Fibroblast of peridontal ligament (primary cell): ENCODE results near the gene KRTAP4-2.
"Not testable (repeated sequence)": the region's sequence is repeated elsewhere in the genome, so short reads cannot be mapped to it uniquely, and the experiment has no call there.

Source experiments
- DNase-seq: peaks from one replicate; pipeline ENCODE4 v3.0.0-alpha.2; 2010; ENCODE audit errors: extremely low read depth

Gene KRTAP4-2

GRCh38 chr17:41177727-41178271, at the start of gene KRTAP4-2:
KRTAP4-2 (minus strand) TSS chr17:41178221; CDS start chr17:41178164, 57 bp downstream.
- no peak for DNase-seq

GRCh38 chr17:41226598-41227095, 48.6 kb upstream of the KRTAP4-2 start, which contains the start of gene KRTAP9-2:
KRTAP9-2 (plus strand) TSS chr17:41226648; CDS start chr17:41226655, 7 bp downstream.
- not testable (repeated sequence) for DNase-seq

- no peak for DNase-seq
Observed at GRCh38 chr17:41226051-41226450, 48.0 kb upstream of the KRTAP4-2 start.

- peak; percentile 58 for DNase-seq
Observed at GRCh38 chr17:41223821-41224220, 45.8 kb upstream of the KRTAP4-2 start.

GRCh38 chr17:41215681-41216080, 37.7 kb upstream of the KRTAP4-2 start:
- no peak for DNase-seq

- no peak for DNase-seq
Observed at GRCh38 chr17:41212524-41213169, 34.6 kb upstream of the KRTAP4-2 start.

- peak; percentile 46 for DNase-seq
Observed at GRCh38 chr17:41211845-41212466, 33.9 kb upstream of the KRTAP4-2 start.

- DNase-seq: no peak
Observed at GRCh38 chr17:41199421-41200078, 21.5 kb upstream of the KRTAP4-2 start.

GRCh38 chr17:41196068-41196467, 18.0 kb upstream of the KRTAP4-2 start:
- DNase-seq: no peak

GRCh38 chr17:41190328-41190727, 12.3 kb upstream of the KRTAP4-2 start:
- DNase-seq: no peak

- not testable (repeated sequence) for DNase-seq
Observed at GRCh38 chr17:41189837-41190318, 11.9 kb upstream of the KRTAP4-2 start, which contains the start of gene KRTAP9-1. KRTAP9-1 (plus strand) TSS chr17:41189887; CDS start chr17:41189887, 0 bp downstream.

GRCh38 chr17:41186872-41187271, 8.9 kb upstream of the KRTAP4-2 start:
- DNase-seq: no peak

- DNase-seq: no peak
Observed at GRCh38 chr17:41185001-41185400, 7.0 kb upstream of the KRTAP4-2 start.

- no peak for DNase-seq
Observed at GRCh38 chr17:41184480-41184961, 6.5 kb upstream of the KRTAP4-2 start, which contains the start of gene KRTAP4-1. KRTAP4-1 (minus strand) TSS chr17:41184911; CDS start chr17:41184854, 57 bp downstream.

- DNase-seq: peak; percentile 81
Observed at GRCh38 chr17:41178843-41179616, 1.0 kb upstream of the KRTAP4-2 start.

- DNase-seq: peak; percentile 42
Observed at GRCh38 chr17:41178341-41178740, 320 bp upstream of the KRTAP4-2 start.

- DNase-seq: no peak
Observed at GRCh38 chr17:41176744-41177387, 1.2 kb downstream of the KRTAP4-2 start.

GRCh38 chr17:41171886-41172285, 6.1 kb downstream of the KRTAP4-2 start:
- peak; percentile 39 for DNase-seq

- no peak for DNase-seq
Observed at GRCh38 chr17:41168121-41168520, 9.9 kb downstream of the KRTAP4-2 start, which contains the start of gene KRTAP4-3. KRTAP4-3 (minus strand) TSS chr17:41168221; CDS start chr17:41168172, 49 bp downstream.

- no peak for DNase-seq
Observed at GRCh38 chr17:41167561-41167960, 10.5 kb downstream of the KRTAP4-2 start.
